Activated B cell treated with CpG ODN at 0.5 μM for 24 hours (primary cell): ENCODE measurements around the gene SERTM2. TPM values are rescaled to one million over a fixed set of nuclear protein-coding genes. Genes with fewer than 3 reads are reported as not detected.

ENCODE experiments used
- ATAC-seq: fragments of 200-7000 bp; cut with Tn5 transposase; one replicate; pipeline ENCODE4 v1.10.0; 2021; ENCODE audit warnings: low read depth, mild to moderate bottlenecking, moderate library complexity
- CTCF ChIA-PET: fragments of 350-600 bp; sonication (Branson Sonifier 250); formaldehyde crosslinking; loops from one replicate; lab custom pipeline; 2021; ENCODE audit warnings: antibody characterized with exemption; lab: Charles Lee
- POLR2A ChIA-PET: fragments of 350-600 bp; sonication (Branson Sonifier 250); formaldehyde crosslinking; loops from one replicate; lab custom pipeline; 2021; ENCODE audit warnings: antibody characterized with exemption; lab: Charles Lee
- DNase-seq: peaks from one replicate; pipeline ENCODE4 v3.0.0; 2022
- H3K27ac Mint-ChIP-seq: one replicate; pipeline ENCODE4 v1.8.0; 2020; ENCODE audit warnings: mixed read lengths
- H3K27me3 Mint-ChIP-seq: one replicate; pipeline ENCODE4 v1.8.0; 2021; ENCODE audit warnings: mixed read lengths
- H3K36me3 Mint-ChIP-seq: one replicate; pipeline ENCODE4 v1.8.0; 2021; ENCODE audit warnings: low read depth, mixed read lengths
- H3K4me1 Mint-ChIP-seq: one replicate; pipeline ENCODE4 v1.8.0; 2021; ENCODE audit warnings: mixed read lengths
- H3K4me3 Mint-ChIP-seq: one replicate; pipeline ENCODE4 v1.8.0; 2020; ENCODE audit warnings: mild to moderate bottlenecking, mixed read lengths
- H3K9me3 Mint-ChIP-seq: one replicate; pipeline ENCODE4 v1.8.0; 2020; ENCODE audit warnings: mixed read lengths
- intact Hi-C: fragments of 100-400 bp; cut with micrococcal nuclease; formaldehyde crosslinking; loops from one replicate; pipeline ENCODE4 v1.15.1; 2024
- total RNA-seq: library from RNA; stranded (reverse); gene quantifications from 2 replicates; pipeline ENCODE4 v1.2.3, GENCODE V29; 2022
- TF ChIP-seq, protein P1 (sequence below): fragments of 200-600 bp; IDR thresholded peaks from one replicate; pipeline ENCODE4 v1.8.0; 2022; ENCODE audit warnings: antibody characterized with exemption, mild to moderate bottlenecking

Gene SERTM2
- total RNA-seq, 1 donor from 2014 or later, result not detected

GRCh38 chrX:111567542-111568255 is 56.3 kb downstream of the SERTM2 start:
- Mint-ChIP-seq H3K36me3 (no peaks in the 10 kb centered on the region), H3K27me3 (no peaks in the 10 kb centered on the region), H3K4me3 (no peak overlapping the region), H3K27ac (no peak overlapping the region), H3K4me1 (no peaks in the 10 kb centered on the region), H3K9me3 (no peaks in the 10 kb centered on the region)
- CTCF ChIA-PET, result no interaction called here
- intact Hi-C loops, result no loop called here
- ATAC-seq, result no peak
- DNase-seq, result no peak
- POLR2A ChIA-PET, result no interaction called here
- TF ChIP-seq, protein P1, sequence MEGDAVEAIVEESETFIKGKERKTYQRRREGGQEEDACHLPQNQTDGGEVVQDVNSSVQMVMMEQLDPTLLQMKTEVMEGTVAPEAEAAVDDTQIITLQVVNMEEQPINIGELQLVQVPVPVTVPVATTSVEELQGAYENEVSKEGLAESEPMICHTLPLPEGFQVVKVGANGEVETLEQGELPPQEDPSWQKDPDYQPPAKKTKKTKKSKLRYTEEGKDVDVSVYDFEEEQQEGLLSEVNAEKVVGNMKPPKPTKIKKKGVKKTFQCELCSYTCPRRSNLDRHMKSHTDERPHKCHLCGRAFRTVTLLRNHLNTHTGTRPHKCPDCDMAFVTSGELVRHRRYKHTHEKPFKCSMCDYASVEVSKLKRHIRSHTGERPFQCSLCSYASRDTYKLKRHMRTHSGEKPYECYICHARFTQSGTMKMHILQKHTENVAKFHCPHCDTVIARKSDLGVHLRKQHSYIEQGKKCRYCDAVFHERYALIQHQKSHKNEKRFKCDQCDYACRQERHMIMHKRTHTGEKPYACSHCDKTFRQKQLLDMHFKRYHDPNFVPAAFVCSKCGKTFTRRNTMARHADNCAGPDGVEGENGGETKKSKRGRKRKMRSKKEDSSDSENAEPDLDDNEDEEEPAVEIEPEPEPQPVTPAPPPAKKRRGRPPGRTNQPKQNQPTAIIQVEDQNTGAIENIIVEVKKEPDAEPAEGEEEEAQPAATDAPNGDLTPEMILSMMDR, result no peak

GRCh38 chrX:111568354-111568753 is 56.9 kb downstream of the SERTM2 start:
- no peak for DNase-seq
- CTCF ChIA-PET, result no interaction called here
- no peak overlapping the region for H3K27ac Mint-ChIP-seq

DNA sequence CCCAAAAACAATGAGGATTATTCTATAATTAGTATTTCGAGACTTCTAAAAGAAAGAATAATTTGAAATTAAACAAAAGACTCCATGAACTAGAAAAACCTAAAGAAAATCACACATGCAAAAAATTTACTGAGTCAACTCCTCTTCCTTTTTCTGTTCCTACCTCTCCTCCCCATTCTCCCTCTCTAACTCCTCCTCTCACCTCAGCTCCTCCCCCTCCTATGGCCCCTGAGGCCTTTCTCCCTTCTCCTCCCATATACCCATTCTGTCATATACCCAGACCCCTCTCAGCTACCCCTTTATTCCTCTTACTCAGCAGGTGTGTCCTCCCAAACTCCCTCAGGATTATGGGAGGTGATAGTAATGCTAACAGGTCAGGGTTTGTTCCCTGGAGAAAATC is 57.4 kb downstream of the SERTM2 start:
- Mint-ChIP-seq H3K36me3 (no peaks in the 10 kb centered on the region), H3K27ac (no peak overlapping the region), H3K27me3 (no peaks in the 10 kb centered on the region), H3K4me1 (no peaks in the 10 kb centered on the region), H3K9me3 (no peaks in the 10 kb centered on the region), H3K4me3 (no peak overlapping the region)
- no peak for DNase-seq
- no peak for ATAC-seq
- intact Hi-C loops, result no loop called here
- ChIA-PET POLR2A (no interaction called here), CTCF (no interaction called here)
- TF ChIP-seq, protein P1, result no peak

More at GRCh38 chrX:111568354-111568753, 56.9 kb downstream of the SERTM2 start:
- intact Hi-C loops, result no loop called here
- TF ChIP-seq, protein P1, result no peak
- Mint-ChIP-seq H3K36me3 (no peaks in the 10 kb centered on the region), H3K4me3 (no peak overlapping the region), H3K4me1 (no peaks in the 10 kb centered on the region), H3K9me3 (no peaks in the 10 kb centered on the region), H3K27me3 (no peaks in the 10 kb centered on the region)
- ATAC-seq, result no peak
- POLR2A ChIA-PET, result no interaction called here

Other genes starting within 250 kb of the SERTM2 start
- gene CAPN6, start 241.2 kb upstream of the SERTM2 start, total RNA-seq, result not detected in 2 replicates
- not detected in 2 replicates for gene DCX, start 99.5 kb upstream of the SERTM2 start, total RNA-seq
- 63.4 and 84.2 TPM in 2 replicates for gene ALG13, start 169.5 kb downstream of the SERTM2 start, total RNA-seq